NCI-H2196 (cell line): ENCODE measurements around the gene PSMA3.

ENCODE experiments used
- DNase-seq: peaks from one replicate; lab custom pipeline; 2025; ENCODE audit not compliant: unreplicated experiment; lab: John Stamatoyannopoulos, UW

The PSMA3 gene

DNA sequence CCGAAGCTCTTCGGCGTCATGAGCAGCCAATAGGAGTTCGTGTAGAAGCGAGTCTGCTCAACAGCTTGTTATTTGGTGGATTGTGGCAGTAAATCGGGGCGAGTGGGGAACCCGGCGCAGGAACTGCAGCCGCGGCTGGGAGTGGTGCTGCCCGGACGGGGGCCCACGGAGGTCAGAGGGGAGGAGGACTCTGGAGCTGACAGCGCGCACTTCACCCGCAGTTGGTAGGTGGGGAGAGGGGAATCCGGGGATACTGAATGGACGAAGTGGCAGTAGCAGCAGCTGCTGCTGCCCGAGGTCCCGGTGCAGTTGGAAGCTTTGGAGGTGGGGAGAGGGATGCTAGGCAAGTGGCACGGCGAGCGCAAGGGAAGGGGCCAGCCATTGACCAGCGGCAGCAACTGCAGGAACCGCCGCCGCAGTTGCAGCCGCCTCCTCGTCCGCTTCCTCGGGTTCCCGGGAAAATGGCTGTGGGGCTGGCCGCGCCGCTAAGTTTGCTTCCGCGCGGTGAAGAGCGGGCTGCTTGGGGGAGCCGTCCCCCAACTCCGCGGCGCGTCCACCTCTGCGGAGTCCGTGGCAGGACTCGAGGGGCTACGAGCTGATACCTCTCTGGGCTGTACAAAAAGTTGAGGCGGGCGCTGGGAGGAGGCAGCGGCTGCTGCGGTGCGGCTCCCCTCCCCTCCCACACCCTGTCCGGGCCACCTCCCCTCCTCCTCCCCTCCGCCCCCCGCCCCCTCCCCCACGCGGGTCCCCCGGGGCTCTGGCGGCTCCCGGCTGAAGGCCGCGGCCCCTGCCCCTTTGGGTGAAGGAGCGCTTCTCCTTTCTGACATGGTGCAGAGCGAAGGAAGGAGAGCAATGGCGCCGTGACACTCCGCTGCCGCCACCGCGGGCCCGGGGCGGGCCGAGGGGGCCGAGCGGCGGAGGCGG is 54.1 kb downstream of the PSMA3 start, which contains the start of gene ARID4A:
TSS of gene ARID4A (plus strand) at position 79 of the 924 bp plus-strand sequence. CDS start 1,300 bp downstream, outside the sequence.
- no peak for DNase-seq

DNA sequence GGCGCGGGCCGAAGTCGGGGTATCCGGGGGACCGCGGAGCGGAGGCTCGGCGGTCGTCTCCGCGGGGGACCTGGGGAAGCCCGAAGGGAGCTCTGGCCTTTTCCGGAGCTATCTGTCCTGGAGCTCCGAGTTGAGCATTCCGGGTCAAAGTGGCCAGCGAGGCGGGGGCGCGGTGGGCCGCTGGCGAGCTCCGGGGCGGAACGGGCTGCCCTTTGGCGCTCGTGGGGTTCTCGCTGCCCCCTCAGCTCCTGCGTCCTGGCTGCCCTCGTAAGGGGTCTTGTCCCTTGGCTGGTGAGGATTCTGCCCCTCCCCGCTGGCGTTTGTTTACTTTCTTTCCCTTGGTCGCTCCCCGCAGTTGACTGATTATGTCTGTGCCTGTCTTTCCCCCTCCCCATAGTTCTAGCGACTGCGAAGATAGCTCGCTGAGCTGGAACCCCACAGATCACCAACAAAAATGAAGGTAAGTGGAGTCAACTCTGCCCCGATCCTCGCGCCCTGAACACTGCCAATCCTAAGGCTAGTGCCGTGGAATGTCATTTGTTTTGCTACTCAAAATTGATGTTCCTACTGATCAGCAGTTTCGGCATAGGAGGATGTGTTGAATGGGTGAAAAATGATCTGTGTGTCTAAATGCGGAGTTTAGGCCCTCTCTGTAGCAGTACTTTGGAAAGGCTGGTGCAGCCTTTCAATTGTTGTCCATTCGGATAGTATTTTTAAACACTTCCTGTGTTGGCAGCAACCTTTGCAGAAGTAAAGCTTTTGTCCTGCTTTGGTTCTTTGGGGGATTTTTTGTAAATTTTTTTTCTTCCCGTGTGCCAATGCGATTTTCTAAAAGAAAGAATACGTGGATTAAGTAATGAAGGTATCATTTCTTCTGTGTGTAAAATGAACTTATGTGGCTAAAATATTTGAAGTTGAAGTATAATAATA is 55.0 kb downstream of the PSMA3 start:
- no peak for DNase-seq

DNA sequence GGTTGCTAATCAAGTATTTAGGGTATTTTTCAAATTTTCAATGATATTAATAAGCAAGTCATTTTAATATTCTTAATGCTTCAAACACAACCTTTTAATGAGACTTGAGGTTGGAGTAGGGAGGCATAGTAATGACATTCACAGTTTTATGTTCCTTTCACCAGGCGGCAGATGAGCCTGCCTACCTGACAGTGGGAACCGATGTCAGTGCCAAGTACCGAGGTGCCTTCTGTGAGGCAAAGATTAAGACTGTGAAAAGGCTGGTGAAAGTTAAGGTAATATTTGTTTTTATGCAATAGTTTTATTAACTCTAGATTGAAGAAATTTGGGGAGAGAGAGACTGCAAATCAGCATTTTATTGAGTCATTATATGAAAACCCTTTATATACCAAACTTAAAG is 56.8 kb downstream of the PSMA3 start:
- DNase-seq = no peak

DNA sequence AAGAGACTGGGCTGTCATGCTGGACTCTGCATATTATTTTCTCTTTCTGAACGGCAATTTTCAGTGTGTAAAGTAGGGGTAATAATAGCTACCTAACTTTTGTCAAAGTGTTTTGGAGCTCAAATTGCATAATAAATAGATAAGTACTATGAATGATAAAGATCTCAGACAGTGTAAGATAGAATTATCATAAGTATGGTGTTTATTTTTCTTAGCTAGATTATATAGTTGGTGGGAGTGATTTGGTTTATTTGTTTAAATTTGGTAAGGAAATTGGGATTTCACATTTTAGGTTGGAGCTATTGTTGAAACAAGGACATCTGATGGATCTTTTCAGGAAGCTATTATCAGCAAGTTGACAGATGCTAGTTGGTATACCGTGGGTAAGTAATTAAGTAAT is 61.1 kb downstream of the PSMA3 start:
- no peak for DNase-seq

DNA sequence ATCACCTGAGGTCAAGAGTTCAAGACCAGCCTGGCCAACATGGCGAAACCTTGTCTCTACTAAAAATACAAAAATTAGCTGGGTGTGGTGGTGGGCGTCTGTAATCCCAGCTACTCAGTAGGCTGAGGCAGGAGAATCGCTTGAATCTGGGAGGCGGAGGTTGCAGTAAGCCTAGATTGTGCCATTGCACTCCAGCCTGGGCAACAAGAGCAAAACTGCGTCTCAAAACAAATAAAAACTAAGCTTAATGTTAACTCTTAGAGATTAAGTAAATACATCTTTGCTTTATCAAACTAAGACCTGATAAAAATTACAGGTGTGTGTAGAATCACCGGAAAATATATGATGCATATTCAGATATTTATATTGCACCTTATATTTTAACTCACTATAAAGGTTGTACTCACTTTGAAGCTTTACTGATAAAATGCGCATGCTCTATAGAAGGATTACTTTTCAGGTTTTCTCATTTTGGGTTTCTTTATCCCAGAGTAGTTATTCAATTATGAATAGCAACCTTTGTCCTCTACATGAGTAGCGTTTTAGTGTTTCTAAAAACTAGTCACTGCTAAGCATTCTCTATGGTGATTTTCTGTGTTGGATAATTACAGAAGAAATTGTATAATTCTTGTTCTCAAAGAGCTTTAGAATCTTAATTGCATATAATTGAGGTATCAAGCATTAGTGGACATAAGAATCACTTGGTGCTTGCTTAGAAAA is 63.1 kb downstream of the PSMA3 start:
- no peak for DNase-seq

DNA sequence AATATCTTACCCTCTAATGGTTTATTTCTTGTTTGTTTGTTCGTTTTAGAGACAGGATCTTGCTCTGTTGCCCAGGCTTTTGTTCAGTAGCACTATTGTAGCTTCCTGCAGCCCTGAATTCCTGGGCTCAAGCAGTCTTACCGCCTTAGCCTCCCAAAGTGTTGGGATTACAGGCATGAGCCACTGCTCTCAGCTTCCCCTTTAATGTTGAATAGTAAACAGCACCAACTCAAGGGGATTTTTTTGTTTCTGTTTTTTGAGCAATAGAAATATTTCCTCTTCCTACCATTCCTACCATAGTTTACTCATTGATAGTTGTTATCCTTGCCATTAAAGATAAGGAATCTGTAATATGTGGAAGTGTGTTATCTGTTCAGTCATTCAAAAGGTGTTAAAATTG is 64.4 kb downstream of the PSMA3 start:
- no peak for DNase-seq

DNA sequence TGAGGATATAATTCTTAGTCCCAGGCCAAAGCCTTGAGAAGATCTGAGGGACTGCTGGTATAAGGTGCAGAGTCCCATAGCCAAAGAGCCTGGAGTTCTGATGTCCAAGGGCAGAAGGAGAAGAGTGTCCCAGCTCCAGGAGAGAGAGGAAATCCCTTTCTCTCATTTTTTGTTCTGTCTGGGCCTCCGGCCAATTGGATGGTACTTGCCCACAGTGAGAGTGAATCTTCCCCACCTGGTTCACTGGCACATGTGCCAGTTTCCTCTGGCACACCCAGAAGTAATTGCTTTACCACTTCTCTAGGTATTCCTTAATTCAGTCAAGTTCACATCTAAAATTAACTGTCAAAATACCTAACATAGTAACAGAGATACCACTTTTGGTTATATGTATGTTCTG is 69.1 kb downstream of the PSMA3 start:
- DNase-seq = no peak

DNA sequence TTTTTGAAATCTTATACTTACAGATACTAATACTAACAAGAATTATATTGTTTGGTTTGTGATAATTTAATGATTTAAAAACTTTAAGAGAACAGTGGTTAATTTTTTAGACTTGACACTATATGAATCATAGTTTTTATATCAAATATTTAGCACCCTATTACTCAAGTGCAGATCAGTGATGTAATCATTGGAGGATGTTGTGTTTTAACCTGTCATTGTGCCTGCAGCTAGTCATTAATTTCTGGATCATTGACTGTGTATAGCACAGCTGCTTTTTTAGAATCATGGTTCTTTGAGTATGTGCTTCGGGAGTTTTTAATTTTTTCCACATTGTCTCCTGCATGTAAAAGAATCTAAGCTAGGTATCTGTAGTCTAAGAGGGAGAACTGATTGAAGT is 71.0 kb downstream of the PSMA3 start:
- DNase-seq = no peak
